Mesenchymal stem cell (in vitro differentiated cells and primary cell): Measurements from ENCODE around the gene OR10G6. TPM values are rescaled to one million over a fixed set of nuclear protein-coding genes. Genes with fewer than 3 reads are reported as not detected.

ENCODE experiments used
- DNase-seq: peaks from one replicate; pipeline ENCODE4 v3.0.0-alpha.2; 2013
- H2AFZ ChIP-seq: one replicate; pipeline ENCODE4 v1.6.1; 2013; ENCODE audit warnings: low read depth, mild to moderate bottlenecking, control low read depth, inconsistent platforms, low read length, moderate library complexity
- H2AK5ac ChIP-seq: 2 replicates; pipeline ENCODE4 v1.6.1; 2013; ENCODE audit warnings: low read length, moderate library complexity, mild to moderate bottlenecking, inconsistent platforms; ENCODE audit not compliant: severe bottlenecking
- H2BK120ac ChIP-seq: one replicate; pipeline ENCODE4 v1.6.1; 2013; ENCODE audit warnings: low read depth, mild to moderate bottlenecking, inconsistent platforms, low read length, moderate library complexity
- H2BK12ac ChIP-seq, 2 experiments: one replicate each; pipeline ENCODE4 v1.6.1; 2013; ENCODE audit warnings: inconsistent platforms in 2 of 2, low read length in 2 of 2, mild to moderate bottlenecking in 2 of 2, moderate library complexity in 2 of 2, control low read depth in 1 of 2
- H2BK15ac ChIP-seq: one replicate; pipeline ENCODE4 v1.6.1; 2013; ENCODE audit warnings: mild to moderate bottlenecking, low read depth, inconsistent platforms; ENCODE audit not compliant: poor library complexity, severe bottlenecking
- H2BK5ac ChIP-seq: 2 replicates; pipeline ENCODE4 v1.6.1; 2013; ENCODE audit warnings: low read depth, mild to moderate bottlenecking, low read length, control low read depth, inconsistent platforms; ENCODE audit not compliant: poor library complexity, severe bottlenecking
- H3K14ac ChIP-seq, 2 experiments: one replicate each; pipeline ENCODE4 v1.6.1; 2013; ENCODE audit warnings: inconsistent platforms in 2 of 2, low read length in 2 of 2, control low read depth in 1 of 2, mild to moderate bottlenecking in 1 of 2, moderate library complexity in 1 of 2
- H3K18ac ChIP-seq, 2 experiments: one replicate each; pipeline ENCODE4 v1.6.1; 2013; ENCODE audit warnings: inconsistent platforms in 2 of 2, low read length in 2 of 2, control low read depth in 1 of 2, low read depth in 1 of 2, mild to moderate bottlenecking in 1 of 2
- H3K23ac ChIP-seq, 2 experiments: one replicate each; pipeline ENCODE4 v1.6.1; 2013; ENCODE audit warnings: inconsistent platforms in 2 of 2, low read length in 2 of 2, mild to moderate bottlenecking in 2 of 2, moderate library complexity in 2 of 2, control low read depth in 1 of 2
- H3K27ac ChIP-seq: 2 replicates; pipeline ENCODE4 v1.5.1; 2013; ENCODE audit warnings: mild to moderate bottlenecking, moderate library complexity, low read length, control low read depth, inconsistent platforms; ENCODE audit not compliant: poor library complexity, severe bottlenecking
- H3K27me3 ChIP-seq, 2 experiments: 2 replicates each; pipeline versions ENCODE4 v1.6.1 to v1.7.0; 2013; ENCODE audit warnings: low read length in 2 of 2, mild to moderate bottlenecking in 2 of 2, moderate library complexity in 2 of 2, control low read depth in 1 of 2, inconsistent platforms in 1 of 2; ENCODE audit not compliant: control insufficient read depth in 1 of 2, insufficient read depth in 1 of 2
- H3K36me3 ChIP-seq, 2 experiments: 2 replicates each; pipeline versions ENCODE4 v1.6.1 to v1.7.0; 2013; ENCODE audit warnings: low read length in 2 of 2, control low read depth in 1 of 2, inconsistent platforms in 1 of 2, low read depth in 1 of 2, mild to moderate bottlenecking in 1 of 2; ENCODE audit not compliant: insufficient read depth in 2 of 2, control insufficient read depth in 1 of 2
- H3K4ac ChIP-seq, 2 experiments: one replicate each; pipeline ENCODE4 v1.6.1; 2013; ENCODE audit warnings: inconsistent platforms in 2 of 2, low read length in 2 of 2, mild to moderate bottlenecking in 2 of 2, moderate library complexity in 2 of 2, control low read depth in 1 of 2, low read depth in 1 of 2
- H3K4me1 ChIP-seq: 2 replicates; pipeline ENCODE4 v1.6.1; 2013; ENCODE audit warnings: low read depth, low read length, control low read depth; ENCODE audit not compliant: control insufficient read depth, insufficient read depth
- H3K4me2 ChIP-seq: 2 replicates; pipeline ENCODE4 v1.6.1; 2013; ENCODE audit warnings: low read length, mild to moderate bottlenecking, inconsistent platforms; ENCODE audit not compliant: poor library complexity, severe bottlenecking
- H3K4me3 ChIP-seq, 2 experiments: 2 replicates each; pipeline versions ENCODE4 v1.5.1 to v1.7.0; 2013; ENCODE audit warnings: low read length in 2 of 2, mild to moderate bottlenecking in 2 of 2, control low read depth in 1 of 2, low read depth in 1 of 2; ENCODE audit not compliant: insufficient read depth in 1 of 2
- H3K79me1 ChIP-seq: replicated peaks from 2 replicates; pipeline ENCODE4 v1.6.1; 2013; ENCODE audit warnings: mild to moderate bottlenecking, control low read depth, low read length, inconsistent platforms; ENCODE audit not compliant: poor library complexity, severe bottlenecking
- H3K9ac ChIP-seq: 2 replicates; pipeline ENCODE4 v1.7.0; 2013; ENCODE audit warnings: mild to moderate bottlenecking, low read length, moderate library complexity
- H3K9me3 ChIP-seq: 2 replicates; pipeline ENCODE4 v1.7.0; 2013; ENCODE audit warnings: mild to moderate bottlenecking, low read length; ENCODE audit not compliant: control insufficient read depth
- H4K8ac ChIP-seq: one replicate; pipeline ENCODE4 v1.6.1; 2013; ENCODE audit warnings: inconsistent platforms, mild to moderate bottlenecking, low read length, moderate library complexity
- H4K91ac ChIP-seq: one replicate; pipeline ENCODE4 v1.6.1; 2013; ENCODE audit warnings: mild to moderate bottlenecking, low read length, inconsistent platforms
- WGBS: methylation state at CpG from one replicate; pipeline ENCODE4 v1.1.7; 2013; ENCODE audit warnings: mixed read lengths; 5-methylcytosine and 5-hydroxymethylcytosine counted together
- polyA plus RNA-seq, 2 experiments: library from polyadenylated mRNA; stranded (reverse); fragments of 200-250 nt; gene quantifications; one replicate each; pipeline ENCODE4 v1.2.3, GENCODE V29; 2013

OR10G6 gene, protein sequence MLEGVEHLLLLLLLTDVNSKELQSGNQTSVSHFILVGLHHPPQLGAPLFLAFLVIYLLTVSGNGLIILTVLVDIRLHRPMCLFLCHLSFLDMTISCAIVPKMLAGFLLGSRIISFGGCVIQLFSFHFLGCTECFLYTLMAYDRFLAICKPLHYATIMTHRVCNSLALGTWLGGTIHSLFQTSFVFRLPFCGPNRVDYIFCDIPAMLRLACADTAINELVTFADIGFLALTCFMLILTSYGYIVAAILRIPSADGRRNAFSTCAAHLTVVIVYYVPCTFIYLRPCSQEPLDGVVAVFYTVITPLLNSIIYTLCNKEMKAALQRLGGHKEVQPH
- not detected for polyA plus RNA-seq (2013, experiment 1 of 2)
- polyA plus RNA-seq (2013, experiment 2 of 2): not detected

DNA sequence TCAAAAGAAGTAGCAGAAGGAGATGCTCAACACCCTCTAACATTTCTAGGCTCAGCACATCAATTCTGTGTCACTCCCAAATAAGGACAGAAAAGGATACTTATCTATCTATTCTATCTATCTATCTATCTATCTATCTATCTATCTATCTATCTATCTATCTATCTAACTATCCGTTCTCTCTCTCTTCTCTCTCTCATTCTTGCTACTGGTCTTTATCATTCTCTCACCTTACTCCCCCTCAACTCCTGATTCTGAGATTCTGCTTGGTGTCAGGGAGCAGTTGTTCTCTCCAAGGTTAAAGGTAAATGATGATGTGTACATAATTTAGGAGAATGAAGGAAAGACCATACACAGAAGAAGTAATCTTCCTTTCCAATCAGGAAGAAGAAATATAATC, at the start of gene OR10G6:
Gene OR10G6 (minus strand): TSS at position 43 of the 400 bp plus-strand sequence. CDS start 0 bp downstream, at position 43.
- Histone ChIP-seq H2BK5ac (no peak within 1 kb of the TSS), H3K14ac (no peak within 1 kb of the TSS), H3K4me2 (no peak within 1 kb of the TSS), H2BK120ac (no peak within 1 kb of the TSS), H3K9ac (no peak within 1 kb of the TSS), H3K23ac (no peak within 1 kb of the TSS), H3K9me3 (peaks cover 2% of the 10 kb centered on the region), H4K8ac (no peak within 1 kb of the TSS), H3K4ac (no peak within 1 kb of the TSS), H2AFZ (no peak within 1 kb of the TSS), H3K4me1 (no peaks in the 10 kb centered on the region), H3K36me3 (no peaks in the 10 kb centered on the region), H3K79me1 (no peaks in the 10 kb centered on the region), H2BK15ac (no peak within 1 kb of the TSS), H3K27me3 (no peaks in the 10 kb centered on the region), H2AK5ac (no peak within 1 kb of the TSS), H4K91ac (no peak within 1 kb of the TSS), H3K4me3 (no peak within 1 kb of the TSS), H3K18ac (no peak within 1 kb of the TSS), H2BK12ac (no peak within 1 kb of the TSS), H3K27ac (no peak within 1 kb of the TSS)
- no peak for DNase-seq
- 71% methylated on average over 1 of the region's 1 CpG for WGBS

DNA sequence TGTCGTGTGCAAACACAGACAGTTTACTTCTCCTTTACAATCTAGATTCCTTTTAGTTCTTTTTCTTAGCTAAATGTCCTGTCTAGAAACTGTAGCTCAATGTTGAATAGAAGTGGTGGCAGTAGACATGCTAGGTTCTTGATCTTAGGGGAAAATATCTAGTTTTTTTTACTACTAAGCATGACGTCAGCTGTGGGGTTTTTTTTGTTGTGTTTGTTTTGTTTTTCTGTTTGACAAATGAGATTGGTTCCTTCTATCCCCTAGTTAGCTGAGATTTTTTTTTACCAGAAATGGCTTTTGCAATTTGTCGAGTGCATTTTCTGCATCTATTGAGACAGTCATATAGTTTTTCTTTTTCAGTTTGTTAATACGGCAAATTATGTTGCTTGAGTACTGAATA, 48.5 kb upstream of the OR10G6 start:
- WGBS: 83% methylated on average over 2 of the region's 4 CpGs
- Histone ChIP-seq H3K4ac (no peak overlapping the region), H3K14ac (no peak overlapping the region), H4K91ac (no peak overlapping the region), H2AK5ac (no peak overlapping the region), H2BK12ac (no peak overlapping the region), H3K9ac (no peak overlapping the region), H3K4me1 (no peaks in the 10 kb centered on the region), H2BK15ac (no peak overlapping the region), H3K36me3 (no peaks in the 10 kb centered on the region), H3K23ac (no peak overlapping the region), H3K18ac (no peak overlapping the region), H2AFZ (no peak overlapping the region), H3K27ac (no peak overlapping the region), H4K8ac (no peak overlapping the region), H2BK120ac (no peak overlapping the region), H3K4me2 (no peak overlapping the region), H3K4me3 (no peak overlapping the region), H3K27me3 (no peaks in the 10 kb centered on the region), H3K9me3 (no peaks in the 10 kb centered on the region), H2BK5ac (no peak overlapping the region), H3K79me1 (no peaks in the 10 kb centered on the region)
- no peak for DNase-seq

DNA sequence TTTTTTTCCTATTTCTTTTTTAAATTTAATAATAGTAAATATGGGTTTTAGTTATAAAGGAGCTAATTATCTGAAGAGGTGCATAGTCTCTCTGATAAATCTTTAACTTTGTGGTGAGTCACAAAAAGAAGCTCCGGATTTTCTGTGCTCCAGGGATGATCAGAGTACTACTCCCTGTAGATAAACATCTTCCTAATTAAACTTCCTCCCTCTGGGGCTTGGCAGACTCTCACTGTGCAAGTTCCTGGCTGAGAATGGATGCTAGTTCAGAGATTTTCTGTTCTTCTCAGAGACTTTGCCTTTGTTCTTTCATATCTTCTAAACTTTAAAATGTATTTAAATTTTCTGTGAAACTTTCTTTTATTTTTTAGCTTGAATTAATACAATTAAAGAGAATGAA, 46.3 kb upstream of the OR10G6 start, which contains the start of gene OR10G7:
Gene OR10G7 (minus strand): TSS at position 72 of the 400 bp plus-strand sequence. CDS start 2,324 bp downstream, outside the sequence.
- Histone ChIP-seq H2BK5ac (no peak within 1 kb of the TSS), H3K79me1 (no peaks in the 10 kb centered on the region), H4K8ac (no peak within 1 kb of the TSS), H2AK5ac (no peak within 1 kb of the TSS), H2BK15ac (no peak within 1 kb of the TSS), H3K23ac (no peak within 1 kb of the TSS), H3K9me3 (no peaks in the 10 kb centered on the region), H3K4ac (no peak within 1 kb of the TSS), H2BK120ac (no peak within 1 kb of the TSS), H2BK12ac (no peak within 1 kb of the TSS), H2AFZ (no peak within 1 kb of the TSS), H3K27me3 (no peaks in the 10 kb centered on the region), H3K36me3 (no peaks in the 10 kb centered on the region), H3K18ac (no peak within 1 kb of the TSS), H3K4me1 (no peaks in the 10 kb centered on the region), H3K9ac (no peak within 1 kb of the TSS), H3K4me2 (no peak within 1 kb of the TSS), H3K14ac (no peak within 1 kb of the TSS), H3K4me3 (no peak within 1 kb of the TSS), H4K91ac (no peak within 1 kb of the TSS), H3K27ac (no peak within 1 kb of the TSS)
- WGBS: no CpG with 5 or more reads among the region's 1 CpG
- no peak for DNase-seq

DNA sequence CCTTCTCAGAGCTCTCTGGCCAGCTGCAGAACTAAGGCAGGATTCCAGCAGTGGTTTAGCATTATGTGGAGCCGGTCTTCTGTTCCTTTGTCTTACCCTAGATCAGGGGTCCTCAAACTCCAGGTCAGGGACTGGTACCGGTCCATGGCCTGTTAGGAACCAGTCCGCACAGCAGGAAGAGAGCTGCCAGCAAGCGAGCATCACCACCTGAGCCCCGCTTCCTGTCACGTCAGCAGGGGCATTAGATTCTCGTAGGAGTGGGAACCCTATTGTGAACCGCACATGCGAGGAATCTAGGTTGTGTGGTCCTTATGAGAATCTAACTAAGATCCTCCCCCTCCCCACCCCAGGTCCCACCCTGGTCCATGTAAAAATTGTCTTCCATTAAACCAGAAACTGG, 44.6 kb upstream of the OR10G6 start:
- Histone ChIP-seq H3K27me3 (no peaks in the 10 kb centered on the region), H3K9me3 (no peaks in the 10 kb centered on the region), H2BK5ac (no peak overlapping the region), H3K27ac (no peak overlapping the region), H3K79me1 (no peaks in the 10 kb centered on the region), H3K4me1 (no peaks in the 10 kb centered on the region), H3K4me2 (no peak overlapping the region), H2BK12ac (no peak overlapping the region), H2AK5ac (no peak overlapping the region), H3K9ac (no peak overlapping the region), H3K4me3 (no peak overlapping the region), H4K91ac (no peak overlapping the region), H3K36me3 (no peaks in the 10 kb centered on the region), H2BK15ac (no peak overlapping the region), H3K23ac (no peak overlapping the region), H3K4ac (no peak overlapping the region), H3K18ac (no peak overlapping the region), H3K14ac (no peak overlapping the region), H2BK120ac (no peak overlapping the region), H2AFZ (no peak overlapping the region), H4K8ac (no peak overlapping the region)
- no peak for DNase-seq
- WGBS: 91% methylated on average over 9 of the region's 9 CpGs
